Measurements from ENCODE around the gene PGAP1. TPM values are rescaled to one million over a fixed set of nuclear protein-coding genes. Genes with fewer than 3 reads are reported as not detected.

The PGAP1 gene
- total and polyA plus RNA-seq, 8 donors: 2.3 to 11.9 (median 7.3) TPM

GRCh38 chr2:196959281-196959680 is 32.8 kb upstream of the PGAP1 start:
- no peak for TF ChIP-seq CTCF (IDR thresholded peaks at IDR 0.05)
- Histone ChIP-seq H3K9me3 (no peaks in the 10 kb centered on the region), H3K27me3 (no peaks in the 10 kb centered on the region), H3K27ac (no peak overlapping the region), H3K36me3 (no peaks in the 10 kb centered on the region), H3K4me3 (no peak overlapping the region), H3K4me1 (peaks cover under 1 to 11% (median 1%) of the 10 kb centered on the region in 3 donors)
- intact Hi-C loops (cut with DNase I): no loop called here
- no peak for DNase-seq
- ATAC-seq: no peak
- WGBS, 2 donors: 95 to 97% methylated on average over 2 of the region's 2 CpGs
- no peak for FAIRE-seq

- Histone ChIP-seq H3K36me3 (no peaks in the 10 kb centered on the region), H3K27ac (no peak overlapping the region), H3K9me3 (no peaks in the 10 kb centered on the region), H3K4me1 (peaks cover 0 to 9% (median 0%) of the 10 kb centered on the region in 3 donors), H3K4me3 (no peak overlapping the region), H3K27me3 (no peaks in the 10 kb centered on the region)
- intact Hi-C loops (cut with DNase I): no loop called here
- no peak for TF ChIP-seq CTCF (IDR thresholded peaks at IDR 0.05)
- ATAC-seq (no peak), FAIRE-seq (no peak), DNase-seq (no peak)
- 87 to 97% methylated on average over 1 of the region's 1 CpG for WGBS, 2 donors
Observed at GRCh38 chr2:196957881-196958525, 31.5 kb upstream of the PGAP1 start.

GRCh38 chr2:196957442-196957841 is 30.9 kb upstream of the PGAP1 start:
- Histone ChIP-seq H3K4me1 (peaks cover 0 to 9% (median 0%) of the 10 kb centered on the region in 3 donors), H3K4me3 (no peak overlapping the region), H3K36me3 (no peaks in the 10 kb centered on the region), H3K27ac (no peak overlapping the region), H3K9me3 (no peaks in the 10 kb centered on the region), H3K27me3 (no peaks in the 10 kb centered on the region)
- no peak for TF ChIP-seq CTCF (IDR thresholded peaks at IDR 0.05)
- ATAC-seq (no peak), FAIRE-seq (no peak), DNase-seq (no peak)
- intact Hi-C loops (cut with DNase I): no loop called here
- WGBS, 2 donors: 94 to 96% methylated on average over 5 of the region's 5 CpGs

GRCh38 chr2:196956069-196956468 is 29.6 kb upstream of the PGAP1 start:
- H3K36me3 ChIP-seq: no peaks in the 10 kb centered on the region
- no peak for FAIRE-seq
- H3K4me3 ChIP-seq: no peak overlapping the region
- H3K4me1 ChIP-seq: peaks cover 0 to 9% (median 0%) of the 10 kb centered on the region in 3 donors
- no peak for DNase-seq
- TF ChIP-seq CTCF (IDR thresholded peaks at IDR 0.05): no peak
- intact Hi-C loops (cut with DNase I): no loop called here
- WGBS, 2 donors: 66 to 68% methylated on average over 6 of the region's 6 CpGs
- ATAC-seq: no peak
- H3K27me3 ChIP-seq: no peaks in the 10 kb centered on the region
- no peak overlapping the region for H3K27ac ChIP-seq
- H3K9me3 ChIP-seq: no peaks in the 10 kb centered on the region

GRCh38 chr2:196955036-196955435 is 28.5 kb upstream of the PGAP1 start:
- no peak for ATAC-seq
- intact Hi-C loops (cut with DNase I): no loop called here
- no peaks in the 10 kb centered on the region for H3K9me3 ChIP-seq
- DNase-seq: no peak
- WGBS, 2 donors: 52 to 67% methylated on average over 3 of the region's 3 CpGs
- TF ChIP-seq CTCF (IDR thresholded peaks at IDR 0.05): no peak
- peaks cover 0 to 5% (median 0%) of the 10 kb centered on the region in 3 donors for H3K4me1 ChIP-seq
- no peaks in the 10 kb centered on the region for H3K27me3 ChIP-seq
- no peak overlapping the region for H3K27ac ChIP-seq
- H3K4me3 ChIP-seq: no peak overlapping the region
- no peak for FAIRE-seq
- H3K36me3 ChIP-seq: no peaks in the 10 kb centered on the region
